Esophagus (tissue), 2 donors: ENCODE data around the gene ZCCHC7. TPM values are rescaled to one million over a fixed set of nuclear protein-coding genes. Genes with fewer than 3 reads are reported as not detected.

Experiments
- H3K27ac ChIP-seq, 2 donors: one replicate each; pipeline ENCODE4 v1.5.1; 2013; ENCODE audit warnings: low read depth in 2 of 2, mild to moderate bottlenecking in 2 of 2, inconsistent platforms in 1 of 2, low read length in 1 of 2, moderate library complexity in 1 of 2
- H3K27me3 ChIP-seq, 2 donors: one replicate each; pipeline ENCODE4 v1.6.1; 2013; ENCODE audit warnings: low read length in 2 of 2, control low read depth in 1 of 2, mild to moderate bottlenecking in 1 of 2; ENCODE audit not compliant: insufficient read depth in 2 of 2, control insufficient read depth in 1 of 2
- H3K36me3 ChIP-seq, 2 donors: one replicate each; pipeline ENCODE4 v1.6.1; 2013; ENCODE audit warnings: low read length in 1 of 2; ENCODE audit not compliant: control insufficient read depth in 2 of 2, insufficient read depth in 2 of 2
- H3K4me1 ChIP-seq, 2 donors: one replicate each; pipeline ENCODE4 v1.6.1; 2013; ENCODE audit warnings: low read length in 1 of 2; ENCODE audit not compliant: control insufficient read depth in 2 of 2, insufficient read depth in 2 of 2
- H3K4me3 ChIP-seq, 2 donors: one replicate each; pipeline ENCODE4 v1.5.1; 2013; ENCODE audit warnings: low read length in 2 of 2, mild to moderate bottlenecking in 2 of 2, low read depth in 1 of 2, moderate library complexity in 1 of 2
- H3K9me3 ChIP-seq, 2 donors: one replicate each; pipeline ENCODE4 v1.6.1; 2013; ENCODE audit warnings: mild to moderate bottlenecking in 2 of 2, low read depth in 1 of 2, low read length in 1 of 2, moderate library complexity in 1 of 2; ENCODE audit not compliant: control insufficient read depth in 2 of 2, insufficient read depth in 1 of 2
- WGBS, 2 donors: extraction: QIAGEN DNeasy Blood & Tissue Kit; methylation state at CpG; one replicate each; pipeline ENCODE4 v1.1.7; 2013; 5-methylcytosine and 5-hydroxymethylcytosine counted together
- polyA plus RNA-seq, 2 donors: library from polyadenylated mRNA; stranded (reverse); fragments of 200-250 nt; gene quantifications; one replicate each; pipeline ENCODE4 v1.2.3, GENCODE V29; 2013
- donor health status: healthy with polysubstance abuse.
- donor health status: Bipolar disorder and iron deficiency.

ZCCHC7 gene
- polyA plus RNA-seq, 2 donors, result 5.4 to 5.7 TPM

DNA sequence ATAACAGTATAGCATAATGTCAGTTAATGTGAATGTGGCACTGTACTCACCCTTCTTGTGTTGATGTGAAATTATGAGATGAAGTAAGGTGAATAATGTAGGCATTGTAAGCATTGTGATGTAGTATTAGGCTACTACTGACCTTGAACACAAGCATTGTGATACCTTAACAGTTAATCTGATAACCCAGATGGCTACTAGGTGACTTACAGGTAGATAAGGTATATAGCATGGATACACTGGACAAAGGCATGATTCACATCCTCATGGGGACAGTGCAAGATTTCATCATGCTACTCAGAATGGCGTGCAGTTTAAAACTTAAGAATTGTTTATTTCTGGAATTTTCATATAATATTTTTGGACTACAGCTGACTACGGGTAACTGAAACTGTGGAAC lies 134.8 kb downstream of the ZCCHC7 start:
- Histone ChIP-seq H3K4me1 (no peaks in the 10 kb centered on the region), H3K9me3 (no peaks in the 10 kb centered on the region), H3K27me3 (no peaks in the 10 kb centered on the region), H3K36me3 (peaks cover 0 to 1% of the 10 kb centered on the region in 2 donors), H3K4me3 (no peak overlapping the region), H3K27ac (no peak overlapping the region)
- 97 to 98% methylated on average over 2 of the region's 2 CpGs for WGBS, 2 donors

DNA sequence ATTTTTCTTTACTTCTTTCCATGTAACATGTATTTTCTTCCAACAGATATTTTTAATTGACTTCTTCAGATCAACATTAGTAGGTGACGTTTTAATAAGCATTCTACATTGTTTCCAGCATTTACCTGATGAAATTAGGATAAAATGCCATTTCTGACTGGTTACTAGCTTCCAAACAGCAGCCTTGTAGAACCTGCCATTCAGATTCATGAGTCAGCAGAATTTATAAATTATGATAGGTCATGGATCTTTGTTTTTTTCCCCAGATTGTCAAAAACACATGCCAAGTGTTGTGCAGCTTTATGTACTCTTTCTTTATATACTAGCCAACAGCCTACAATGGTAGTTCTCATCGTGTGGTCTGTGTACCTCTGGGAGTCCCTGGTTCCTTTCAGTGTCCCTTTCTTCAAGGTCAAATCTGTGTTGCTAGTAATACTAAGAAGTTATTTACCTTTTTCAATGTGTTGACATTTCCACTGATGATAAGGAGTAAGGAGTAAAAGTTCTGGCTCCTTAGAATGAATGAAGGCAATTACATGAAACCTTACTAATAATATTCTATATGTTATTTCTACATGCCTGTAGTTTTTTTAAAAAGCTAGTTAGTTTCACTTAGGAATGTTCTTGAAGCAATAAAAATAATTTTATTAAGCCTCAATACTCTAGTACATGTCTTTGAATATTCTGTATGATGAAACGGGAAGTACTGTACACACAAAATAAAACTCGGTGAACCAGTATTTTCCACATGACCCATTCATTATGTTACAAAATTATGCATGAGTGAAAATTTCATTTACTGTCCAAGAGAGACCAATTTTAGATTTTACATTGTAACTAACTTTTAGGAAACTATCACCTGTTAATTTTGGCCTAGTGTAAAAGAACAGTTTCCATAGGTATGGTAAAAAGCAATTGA lies 135.8 kb downstream of the ZCCHC7 start:
- H3K27me3 ChIP-seq, result no peaks in the 10 kb centered on the region
- no peaks in the 10 kb centered on the region for H3K4me1 ChIP-seq
- peaks cover 0 to 3% of the 10 kb centered on the region in 2 donors for H3K36me3 ChIP-seq
- no peak overlapping the region for H3K27ac ChIP-seq
- no peaks in the 10 kb centered on the region for H3K9me3 ChIP-seq
- 60 to 76% methylated on average over 4 of the region's 4 CpGs for WGBS, 2 donors
- H3K4me3 ChIP-seq, result no peak overlapping the region

DNA sequence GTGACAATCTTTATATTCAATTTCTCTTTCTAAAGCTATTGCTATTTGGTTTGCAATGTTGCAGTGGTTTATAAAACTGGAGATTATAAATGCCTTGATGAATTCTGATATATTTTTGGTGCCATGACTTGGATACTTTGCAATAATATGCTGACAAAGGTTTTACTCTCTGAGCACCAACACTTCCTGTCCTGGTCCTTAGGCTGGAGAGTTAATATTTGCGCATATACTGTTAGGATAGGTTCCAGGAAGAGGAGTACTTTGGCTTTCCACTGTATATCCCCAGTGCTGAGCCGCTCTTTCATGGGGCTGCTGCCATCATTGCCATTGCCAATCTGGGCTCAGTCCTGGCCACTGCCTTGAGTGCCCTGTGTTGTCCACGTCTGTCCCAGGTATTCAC lies 139.6 kb downstream of the ZCCHC7 start:
- Histone ChIP-seq H3K36me3 (peaks cover 0 to 3% of the 10 kb centered on the region in 2 donors), H3K4me3 (no peak overlapping the region), H3K9me3 (no peaks in the 10 kb centered on the region), H3K27me3 (no peaks in the 10 kb centered on the region), H3K4me1 (no peaks in the 10 kb centered on the region), H3K27ac (no peak overlapping the region)
- WGBS, 2 donors, result 96 to 97% methylated on average over 3 of the region's 3 CpGs

DNA sequence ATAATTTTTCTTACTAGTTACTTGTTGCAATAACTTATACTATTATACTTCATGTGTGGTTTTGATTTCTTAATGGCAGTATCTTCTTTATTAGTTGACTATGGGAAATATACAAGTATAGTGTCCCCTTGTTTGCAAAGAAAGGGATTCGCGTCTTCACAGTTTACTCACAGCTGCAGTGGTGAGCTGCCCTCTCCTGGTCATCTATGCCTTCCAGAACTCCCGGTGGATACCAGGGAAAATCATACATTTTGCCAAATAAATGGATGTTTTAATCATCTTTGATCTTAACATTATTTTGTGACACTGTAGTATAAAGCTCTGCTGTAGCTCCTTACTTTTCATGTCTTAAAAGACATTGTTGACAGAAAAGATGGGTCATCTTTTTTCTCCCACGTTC lies 142.0 kb downstream of the ZCCHC7 start:
- no peaks in the 10 kb centered on the region for H3K9me3 ChIP-seq
- H3K4me1 ChIP-seq, result no peaks in the 10 kb centered on the region
- H3K27me3 ChIP-seq, result no peaks in the 10 kb centered on the region
- no peak overlapping the region for H3K4me3 ChIP-seq
- no peak overlapping the region for H3K27ac ChIP-seq
- H3K36me3 ChIP-seq, result peaks cover 0 to 3% of the 10 kb centered on the region in 2 donors
- WGBS, 2 donors, result 75 to 83% methylated on average over 4 of the region's 4 CpGs

DNA sequence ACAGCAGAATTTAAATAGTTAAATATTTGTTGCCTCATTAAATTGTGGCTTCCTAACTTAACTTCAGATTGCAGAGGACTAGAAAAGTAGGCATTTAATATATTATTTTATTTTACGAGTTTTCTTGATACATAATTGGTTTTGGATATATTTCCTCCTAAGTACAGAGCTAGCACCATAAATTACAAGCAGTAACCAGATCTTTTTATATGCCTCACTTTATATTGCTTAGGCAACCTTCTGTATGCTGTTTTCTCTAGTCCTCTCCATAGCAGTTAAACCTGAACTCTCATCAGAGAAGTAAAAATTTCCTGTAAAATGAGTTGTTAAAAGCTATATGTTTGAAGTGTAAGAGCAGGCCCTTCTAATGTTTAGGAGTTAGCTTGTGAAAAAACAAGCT lies 144.2 kb downstream of the ZCCHC7 start:
- Histone ChIP-seq H3K4me3 (no peak overlapping the region), H3K27ac (no peak overlapping the region), H3K27me3 (no peaks in the 10 kb centered on the region), H3K4me1 (no peaks in the 10 kb centered on the region), H3K36me3 (peaks cover 0 to 3% of the 10 kb centered on the region in 2 donors), H3K9me3 (no peaks in the 10 kb centered on the region)
- 94 to 95% methylated on average over 1 of the region's 1 CpG for WGBS, 2 donors

DNA sequence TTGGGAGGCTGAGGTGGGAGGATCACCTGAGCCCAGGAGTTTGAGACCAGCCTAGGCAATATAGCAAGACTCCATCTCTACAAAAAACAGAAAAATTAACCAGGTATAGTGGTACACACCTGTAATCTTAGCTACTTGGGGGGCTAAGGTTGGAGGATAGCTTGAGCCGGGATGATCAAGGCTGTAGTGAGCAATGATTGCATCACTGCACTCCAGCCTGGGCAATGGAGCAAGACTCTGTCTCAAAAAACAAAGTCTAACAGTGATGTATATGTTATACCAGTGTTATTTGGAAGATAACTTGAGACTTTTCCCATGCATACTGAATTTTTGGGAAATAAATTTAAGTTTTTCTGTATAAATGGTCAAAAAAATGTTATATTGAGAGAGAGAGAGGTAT lies 146.3 kb downstream of the ZCCHC7 start:
- H3K36me3 ChIP-seq, result no peaks in the 10 kb centered on the region
- no peak overlapping the region for H3K4me3 ChIP-seq
- H3K27ac ChIP-seq, result no peak overlapping the region
- no peaks in the 10 kb centered on the region for H3K27me3 ChIP-seq
- H3K4me1 ChIP-seq, result no peaks in the 10 kb centered on the region
- WGBS, 2 donors, result 92 to 95% methylated on average over 1 of the region's 1 CpG
- H3K9me3 ChIP-seq, result no peaks in the 10 kb centered on the region

DNA sequence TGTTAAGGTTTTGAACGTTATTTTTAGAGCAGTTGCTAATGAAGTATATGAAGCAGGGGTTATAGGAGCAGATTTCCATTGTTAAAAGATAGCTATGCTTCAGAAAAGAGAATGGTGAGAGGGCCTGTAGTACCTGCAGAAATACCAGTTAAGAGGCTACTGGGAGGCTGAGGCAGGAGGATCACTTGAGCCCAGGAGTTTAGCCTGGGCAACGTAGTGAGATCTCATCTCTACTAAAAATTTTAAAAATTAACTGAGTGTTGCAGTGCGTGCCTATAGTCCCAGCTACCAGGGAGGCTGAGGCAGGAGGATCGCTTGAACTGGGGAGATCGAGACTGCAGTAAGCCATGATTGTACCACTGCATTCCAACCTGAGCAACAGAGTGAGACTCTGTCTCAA lies 148.8 kb downstream of the ZCCHC7 start:
- WGBS, 2 donors, result 96 to 99% methylated on average over 5 of the region's 5 CpGs
- Histone ChIP-seq H3K4me1 (no peaks in the 10 kb centered on the region), H3K36me3 (no peaks in the 10 kb centered on the region), H3K9me3 (no peaks in the 10 kb centered on the region), H3K4me3 (no peak overlapping the region), H3K27ac (no peak overlapping the region), H3K27me3 (no peaks in the 10 kb centered on the region)

DNA sequence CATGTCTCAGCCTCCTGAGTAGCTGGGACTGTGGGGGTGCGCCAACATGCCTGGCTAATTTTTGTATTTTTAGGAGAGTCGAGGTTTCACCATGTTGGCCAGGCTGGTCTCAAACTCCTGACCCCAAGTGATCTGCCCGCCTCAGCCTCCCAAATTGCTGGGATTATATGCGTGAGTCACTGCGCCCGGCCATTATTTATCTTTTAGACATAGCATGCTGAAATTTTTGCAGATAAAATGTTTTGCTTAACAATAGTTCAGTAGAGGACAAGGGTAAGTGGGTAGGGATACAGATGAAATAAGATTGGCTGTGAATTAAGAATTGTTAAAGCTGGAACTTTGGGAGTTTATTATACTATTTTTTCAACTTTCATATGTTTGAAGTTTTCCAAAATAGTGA lies 151.3 kb downstream of the ZCCHC7 start:
- no peak overlapping the region for H3K27ac ChIP-seq
- no peaks in the 10 kb centered on the region for H3K4me1 ChIP-seq
- no peaks in the 10 kb centered on the region for H3K36me3 ChIP-seq
- 89 to 93% methylated on average over 6 of the region's 6 CpGs for WGBS, 2 donors
- H3K9me3 ChIP-seq, result no peaks in the 10 kb centered on the region
- no peaks in the 10 kb centered on the region for H3K27me3 ChIP-seq
- H3K4me3 ChIP-seq, result no peak overlapping the region

DNA sequence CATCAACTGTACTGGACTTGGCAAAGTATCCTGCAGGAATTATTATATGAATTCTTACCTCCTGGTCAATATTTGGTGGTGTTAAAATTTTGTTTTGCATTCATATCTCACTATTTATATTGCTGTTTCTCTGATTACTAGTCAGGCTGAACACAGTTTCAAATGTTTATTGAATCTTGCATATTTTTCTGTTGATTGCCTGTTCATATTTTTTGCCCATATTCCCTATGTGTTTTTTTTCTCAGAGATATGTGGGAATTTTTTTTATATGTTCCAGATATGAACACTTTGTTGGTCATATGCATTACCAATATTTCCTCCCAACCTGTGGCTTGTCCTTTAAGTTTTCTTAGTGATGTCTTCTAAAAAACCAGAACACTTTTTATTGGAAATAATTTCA lies 153.2 kb downstream of the ZCCHC7 start:
- H3K36me3 ChIP-seq, result no peaks in the 10 kb centered on the region
- no peaks in the 10 kb centered on the region for H3K9me3 ChIP-seq
- no peaks in the 10 kb centered on the region for H3K4me1 ChIP-seq
- no peak overlapping the region for H3K27ac ChIP-seq
- no peak overlapping the region for H3K4me3 ChIP-seq
- no peaks in the 10 kb centered on the region for H3K27me3 ChIP-seq

DNA sequence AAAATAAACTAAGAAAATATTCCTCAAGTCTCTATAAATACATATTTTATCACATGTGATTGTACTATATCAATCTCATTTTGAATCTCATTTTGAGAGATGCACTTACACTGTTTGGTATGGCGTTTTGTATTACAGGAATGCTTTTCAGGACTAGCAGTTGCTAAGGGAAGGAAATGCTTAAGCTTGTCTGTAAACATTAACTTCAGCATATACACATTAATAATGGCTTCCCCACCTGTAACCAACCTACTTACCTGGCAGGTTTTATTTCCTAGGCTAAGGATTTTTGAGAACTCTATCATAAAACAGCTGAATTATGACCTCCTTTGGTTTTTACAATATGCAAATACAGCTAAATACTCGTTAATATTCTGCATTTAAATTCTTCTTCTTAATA lies 161.2 kb downstream of the ZCCHC7 start:
- WGBS, 2 donors, result 73 to 86% methylated on average over 2 of the region's 2 CpGs
- no peak overlapping the region for H3K27ac ChIP-seq
- no peaks in the 10 kb centered on the region for H3K36me3 ChIP-seq
- no peak overlapping the region for H3K4me3 ChIP-seq
- no peaks in the 10 kb centered on the region for H3K4me1 ChIP-seq
- no peaks in the 10 kb centered on the region for H3K27me3 ChIP-seq
- H3K9me3 ChIP-seq, result no peaks in the 10 kb centered on the region
